GM15510 (cell line): ENCODE data around the gene GARNL3.

Experiments used
- POLR2A ChIP-seq: IDR thresholded peaks from 3 replicates; pipeline ENCODE4 v1.6.1; 2011; ENCODE audit warnings: borderline replicate concordance; ENCODE audit not compliant: insufficient read length; ENCODE audit errors: extremely low read depth

GARNL3 gene

DNA sequence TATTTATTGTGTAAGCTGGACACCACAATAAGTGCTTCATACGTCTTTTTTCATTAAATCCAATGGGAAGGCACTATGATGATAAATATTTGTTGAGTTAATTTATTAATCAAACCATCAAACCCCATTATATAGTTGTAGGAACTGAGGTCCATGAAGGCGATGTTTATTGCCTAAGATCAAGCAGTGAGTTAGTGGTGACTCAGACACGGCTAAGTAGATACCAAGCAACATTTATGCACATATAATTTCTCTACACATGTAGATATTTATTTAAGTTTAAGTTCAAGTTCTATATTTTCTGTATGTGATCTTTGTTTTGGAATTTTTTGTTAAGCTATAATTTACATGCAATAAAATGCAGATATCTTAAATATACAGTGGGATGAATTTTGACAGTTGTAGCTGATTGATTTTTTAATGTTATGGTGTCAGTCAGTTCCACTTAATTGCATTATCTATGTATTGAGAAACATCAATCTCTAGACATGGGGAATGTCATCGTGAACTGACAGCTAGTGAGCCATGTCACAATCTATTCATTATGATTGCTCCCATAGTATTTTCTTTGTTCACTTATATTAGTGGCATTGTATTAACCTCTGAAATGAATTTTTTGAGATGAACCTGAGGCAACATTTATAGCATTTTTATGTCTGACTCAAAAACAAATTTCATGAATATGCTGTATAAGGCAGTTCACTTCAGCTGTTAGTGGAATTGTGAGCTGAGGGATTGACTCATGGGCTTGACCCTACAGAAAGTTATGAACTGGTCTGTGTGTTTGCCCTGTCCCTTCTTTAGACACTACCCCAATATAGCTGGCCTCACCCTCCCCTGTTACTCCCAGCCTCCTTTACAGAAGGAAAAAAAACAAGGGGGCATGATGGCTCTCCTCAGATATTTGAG, 11.9 kb upstream of the GARNL3 start:
- no peak for TF ChIP-seq POLR2A

DNA sequence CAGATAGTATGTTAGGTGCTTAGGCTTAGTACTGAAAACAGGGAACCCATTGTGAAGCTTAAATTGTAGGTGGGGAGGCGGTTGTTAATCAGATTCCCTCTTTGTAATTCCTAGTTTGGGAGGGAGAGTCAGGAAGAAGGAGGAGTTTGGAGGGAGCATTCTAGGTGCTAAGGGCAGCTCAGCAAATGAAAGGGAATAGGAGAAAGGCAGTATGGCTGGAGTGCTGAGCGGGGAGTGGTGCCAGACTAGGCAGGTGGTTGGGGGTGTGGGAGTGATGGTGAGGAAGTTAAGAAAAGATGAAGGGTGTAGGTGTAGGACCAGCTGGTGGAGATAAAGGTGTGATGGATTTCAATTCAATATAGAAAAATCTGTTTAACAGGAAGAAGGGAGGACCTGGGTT, 11.1 kb upstream of the GARNL3 start:
- no peak for TF ChIP-seq POLR2A

GRCh38 chr9:127255692-127256091, 8.9 kb upstream of the GARNL3 start:
- TF ChIP-seq POLR2A: no peak

DNA sequence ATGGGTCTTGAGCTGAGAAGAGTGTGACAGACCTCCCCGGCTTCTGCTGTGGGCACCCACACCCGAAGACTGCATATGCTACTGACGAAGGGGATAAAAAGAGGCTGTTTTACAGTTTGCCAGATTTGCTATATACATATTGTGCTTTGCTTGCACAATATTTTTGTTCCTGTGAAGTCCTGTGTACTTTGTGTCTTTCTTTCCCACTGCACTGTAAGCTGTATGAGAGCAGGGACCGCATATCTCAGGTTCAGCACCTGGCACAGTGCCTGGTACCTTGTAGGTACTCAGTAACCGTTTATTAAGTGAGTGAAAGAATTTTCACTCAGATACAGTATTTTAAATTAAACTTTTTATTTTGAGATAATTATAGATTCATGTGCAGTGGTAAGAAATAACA, 8.2 kb upstream of the GARNL3 start:
- TF ChIP-seq POLR2A: no peak

GRCh38 chr9:127258606-127259471, 5.7 kb upstream of the GARNL3 start:
- no peak for TF ChIP-seq POLR2A

DNA sequence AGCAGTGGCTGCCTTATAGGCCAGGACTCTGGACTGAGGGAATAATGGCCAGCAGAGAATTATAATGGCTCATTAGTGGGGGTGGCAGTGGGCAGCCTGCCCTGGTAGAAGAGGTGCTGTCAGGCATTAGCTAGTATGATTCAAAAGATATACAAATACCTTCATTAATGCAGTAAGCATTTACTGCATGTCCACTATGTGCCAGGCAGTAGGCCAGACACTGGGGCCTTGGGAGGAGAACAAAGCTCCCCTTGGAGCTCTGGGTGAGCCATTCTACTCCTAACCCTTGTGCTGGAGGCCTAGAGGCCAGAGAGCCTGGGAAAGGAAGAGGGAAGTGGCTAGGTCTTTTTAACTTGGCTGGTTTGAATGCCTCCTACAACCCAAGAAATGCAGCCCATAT, 2.0 kb upstream of the GARNL3 start:
- TF ChIP-seq POLR2A: no peak

DNA sequence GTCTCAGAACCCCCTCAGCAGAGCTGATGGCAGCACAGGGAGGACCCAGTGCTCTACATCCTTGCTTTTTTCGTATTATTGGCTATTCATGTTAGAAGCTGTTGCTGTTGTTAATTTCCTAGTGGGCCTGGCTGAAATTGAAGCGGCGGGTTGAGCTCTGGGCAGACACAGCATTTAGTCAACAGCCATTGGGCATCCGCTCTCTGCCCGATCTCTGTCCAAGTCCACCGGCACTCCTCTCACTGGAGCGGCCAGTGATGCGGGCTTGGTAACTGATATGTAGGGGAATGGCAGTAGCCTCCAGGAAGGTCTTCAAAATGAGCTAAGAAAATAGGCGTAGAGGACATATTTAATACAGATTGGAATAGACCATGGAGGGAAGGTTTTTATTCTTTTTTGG, 1.3 kb upstream of the GARNL3 start:
- no peak for TF ChIP-seq POLR2A

DNA sequence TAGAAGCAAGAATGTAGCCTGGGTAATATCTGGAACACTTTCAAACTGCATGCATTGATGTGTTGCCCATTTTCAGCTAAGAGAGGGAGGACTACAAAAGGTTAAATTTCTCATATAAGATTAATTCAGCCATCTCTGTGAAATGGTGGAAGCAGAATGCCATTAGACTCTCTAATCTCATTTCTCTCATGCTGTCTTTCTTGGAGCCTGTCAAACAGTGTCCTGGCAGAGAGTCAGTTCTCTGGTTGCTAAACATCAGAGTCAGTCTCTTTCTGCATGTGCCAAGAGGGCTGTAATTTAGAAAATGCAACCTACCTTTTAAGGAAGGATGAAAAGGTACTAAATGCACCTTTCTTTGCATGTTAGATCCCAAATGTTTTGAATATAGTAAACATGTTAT, 910 bp upstream of the GARNL3 start:
- TF ChIP-seq POLR2A: no peak

GRCh38 chr9:127267793-127268525, 3.4 kb downstream of the GARNL3 start:
- no peak for TF ChIP-seq POLR2A

GRCh38 chr9:127269449-127269848, 4.9 kb downstream of the GARNL3 start:
- no peak for TF ChIP-seq POLR2A

DNA sequence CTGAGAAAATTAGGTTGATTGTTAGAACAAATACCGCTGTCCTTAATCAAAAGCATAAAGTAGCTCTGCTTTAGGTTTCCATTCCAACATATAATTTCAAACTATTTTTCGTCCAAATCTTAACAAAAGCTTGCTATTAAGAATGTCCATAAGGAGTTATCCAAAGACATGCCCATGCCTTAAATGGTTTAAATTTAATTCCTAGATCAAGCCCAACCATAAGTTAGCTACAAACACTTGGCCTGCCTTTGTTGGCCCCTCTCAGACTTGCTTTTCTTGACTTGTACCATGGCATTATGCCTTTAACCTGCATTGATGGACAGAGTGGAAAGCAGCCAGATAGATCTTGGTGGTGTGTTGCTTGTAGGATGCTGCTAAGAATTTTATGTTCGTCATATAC, 8.8 kb downstream of the GARNL3 start:
- no peak for TF ChIP-seq POLR2A

GRCh38 chr9:127277099-127277498, 12.5 kb downstream of the GARNL3 start:
- TF ChIP-seq POLR2A: no peak

DNA sequence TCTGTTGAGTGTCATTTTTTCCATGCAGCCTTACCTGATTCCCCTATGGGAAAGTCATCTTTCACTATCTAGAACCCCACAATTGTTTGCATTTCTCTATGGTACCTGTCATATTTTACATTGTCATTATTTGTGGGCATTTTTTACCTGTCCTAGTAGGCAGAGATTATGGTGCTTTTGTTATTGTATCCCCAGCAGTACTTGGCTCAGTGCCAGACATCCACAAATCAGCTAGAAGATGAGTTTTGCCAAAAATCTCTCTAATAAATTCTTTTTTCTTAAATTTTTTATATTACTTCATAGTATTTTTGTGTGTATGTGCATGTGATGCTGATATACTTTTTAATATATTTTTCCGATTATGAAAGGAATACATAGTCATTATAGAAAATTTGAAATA, 13.2 kb downstream of the GARNL3 start:
- no peak for TF ChIP-seq POLR2A

GRCh38 chr9:127278372-127278771, 13.8 kb downstream of the GARNL3 start:
- TF ChIP-seq POLR2A: no peak

DNA sequence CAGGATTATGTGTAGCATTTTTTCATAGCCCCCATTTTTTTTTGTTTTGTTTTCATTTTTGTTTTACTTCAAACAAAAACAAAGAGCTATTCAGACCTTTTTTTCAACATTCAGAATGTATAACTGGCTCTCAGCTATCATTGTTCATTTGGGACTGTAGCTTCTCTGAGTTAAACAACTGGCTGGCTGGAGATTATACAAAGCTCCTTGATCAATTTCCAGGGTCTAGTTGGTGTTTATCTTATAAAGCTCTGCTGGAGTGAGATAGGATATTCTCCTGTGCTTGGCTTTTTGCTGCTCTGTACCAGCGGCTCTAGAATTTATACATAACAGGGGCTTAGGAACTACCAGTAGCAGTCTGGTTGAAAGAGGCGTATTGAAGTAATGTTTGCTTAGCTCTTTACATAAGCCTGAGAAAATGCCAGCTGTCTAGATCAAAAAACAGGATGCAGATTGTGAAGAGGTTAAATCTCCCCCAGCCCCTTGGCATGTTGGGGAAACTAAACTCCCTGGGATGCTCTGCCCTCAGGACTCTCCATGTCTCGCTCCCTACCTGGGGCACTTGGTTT, 15.2 kb downstream of the GARNL3 start:
- TF ChIP-seq POLR2A: no peak

- TF ChIP-seq POLR2A: no peak
These were observed 16.5 kb downstream of the GARNL3 start for GRCh38 chr9:127280880-127281660.
